SK-N-SH (cell line): Measurements from ENCODE around the gene INPP5A. TPM values are rescaled to one million over a fixed set of nuclear protein-coding genes. Genes with fewer than 3 reads are reported as not detected.

ENCODE experiments used
- CTCF ChIA-PET: fragments of 300-600, 350-600 bp; formaldehyde crosslinking; extraction: SDS; loops from one replicate; lab custom pipeline; 2021; lab: Yijun Ruan, JAX
- POLR2A ChIA-PET: fragments of 350-600 bp; sonication (Branson Sonifier 250); formaldehyde crosslinking; extraction: SDS; loops from one replicate; lab custom pipeline; 2020; ENCODE audit warnings: antibody characterized with exemption, inconsistent platforms; lab: Yijun Ruan, JAX
- DNase-seq: peaks from one replicate; pipeline ENCODE4 v3.0.0; 2012
- H2AFZ ChIP-seq: fragments of 200-600 bp; sonication (generic); 2 replicates; pipeline ENCODE4 v1.8.1; 2016; ENCODE audit warnings: antibody characterized with exemption, mild to moderate bottlenecking, low read depth
- H3F3A ChIP-seq: fragments of 200-600 bp; sonication (generic); replicated peaks from 2 replicates; pipeline ENCODE3; 2016; ENCODE audit warnings: antibody characterized with exemption, mild to moderate bottlenecking; ENCODE audit not compliant: insufficient read depth
- H3K27ac ChIP-seq, 2 experiments: fragments of 200-500 bp in 1 of 2; fragments of 200-600 bp in 1 of 2; sonication (Bioruptor generic) in 1 of 2; sonication (generic), shearing (Covaris generic) in 1 of 2; 2 replicates each; pipeline versions ENCODE4 v1.5.1 to v1.6.1; 2014 to 2016; ENCODE audit warnings: low read depth in 2 of 2, inconsistent platforms in 1 of 2, low read length in 1 of 2, mild to moderate bottlenecking in 1 of 2, mixed read lengths in 1 of 2
- H3K27me3 ChIP-seq: fragments of 200-600 bp; sonication (generic), shearing (Covaris generic); 2 replicates; pipeline ENCODE4 v1.6.1; 2016; ENCODE audit warnings: mixed run types; ENCODE audit not compliant: insufficient read depth
- H3K36me3 ChIP-seq, 2 experiments: fragments of 200-500 bp in 1 of 2; fragments of 200-600 bp in 1 of 2; sonication (Bioruptor generic) in 1 of 2; sonication (generic) in 1 of 2; replicated peaks in 1 of 2; 2 replicates each; pipeline versions ENCODE3 to v1.5.1; 2014 to 2016; ENCODE audit warnings: low read length in 1 of 2, mild to moderate bottlenecking in 1 of 2; ENCODE audit not compliant: insufficient read depth in 2 of 2, control insufficient read depth in 1 of 2
- H3K4me1 ChIP-seq, 2 experiments: fragments of 200-500 bp in 1 of 2; fragments of 200-600 bp in 1 of 2; sonication (Bioruptor generic) in 1 of 2; sonication (generic), shearing (Covaris generic) in 1 of 2; 2 replicates each; pipeline versions ENCODE4 v1.5.1 to v1.6.1; 2014 to 2016; ENCODE audit warnings: low read depth in 1 of 2, low read length in 1 of 2, mixed run types in 1 of 2; ENCODE audit not compliant: insufficient read depth in 2 of 2, control insufficient read depth in 1 of 2
- H3K4me2 ChIP-seq: fragments of 200-600 bp; sonication (generic), shearing (Covaris generic); 2 replicates; pipeline ENCODE4 v1.6.1; 2017; ENCODE audit warnings: mixed run types
- H3K4me3 ChIP-seq, 2 experiments: fragments of 200-500 bp in 1 of 2; fragments of 200-600 bp in 1 of 2; sonication (Bioruptor generic) in 1 of 2; sonication (generic), shearing (Covaris generic) in 1 of 2; 2 replicates each; pipeline versions ENCODE4 v1.5.1 to v1.8.1; 2014 to 2016; ENCODE audit warnings: low read depth in 2 of 2, inconsistent platforms in 1 of 2, low read length in 1 of 2, mild to moderate bottlenecking in 1 of 2, mixed read lengths in 1 of 2, moderate library complexity in 1 of 2
- H3K79me2 ChIP-seq: fragments of 200-600 bp; sonication (generic); 2 replicates; pipeline ENCODE4 v1.8.1; 2017; ENCODE audit warnings: mild to moderate bottlenecking; ENCODE audit not compliant: insufficient read depth
- H3K9ac ChIP-seq: fragments of 200-600 bp; sonication (generic); 2 replicates; pipeline ENCODE4 v1.6.1; 2017; ENCODE audit warnings: mixed run types
- H3K9me2 ChIP-seq: fragments of 200-600 bp; sonication (generic); 2 replicates; pipeline ENCODE4 v1.6.1; 2017; ENCODE audit warnings: mixed run types
- H3K9me3 ChIP-seq: fragments of 200-600 bp; sonication (generic); 2 replicates; pipeline ENCODE4 v1.6.1; 2017; ENCODE audit warnings: mixed run types, mild to moderate bottlenecking, moderate library complexity
- H4K20me1 ChIP-seq: fragments of 200-600 bp; sonication (generic); 2 replicates; pipeline ENCODE4 v1.6.1; 2017; ENCODE audit warnings: mild to moderate bottlenecking, mixed run types; ENCODE audit not compliant: insufficient read depth
- EZH2phosphoT487 ChIP-seq: fragments of 200-600 bp; sonication (generic); IDR thresholded peaks from 2 replicates; pipeline ENCODE4 v1.6.1; 2017; ENCODE audit warnings: low read depth, mixed run types, mild to moderate bottlenecking, antibody characterized with exemption, moderate library complexity, borderline replicate concordance
- FOXM1 ChIP-seq: IDR thresholded peaks from 2 replicates; pipeline ENCODE4 v1.4.0; 2012; ENCODE audit warnings: low read depth, mild to moderate bottlenecking
- GATA2 ChIP-seq: sonication (generic); formaldehyde crosslinking; IDR thresholded peaks from 2 replicates; pipeline ENCODE4 v1.5.0; 2020; ENCODE audit warnings: mild to moderate bottlenecking, missing genetic modification reagents
- JUND ChIP-seq: IDR thresholded peaks from 2 replicates; pipeline ENCODE4 v1.4.0; 2012
- MEF2A ChIP-seq: IDR thresholded peaks from 2 replicates; pipeline ENCODE4 v1.4.0; 2012; ENCODE audit warnings: low read depth, borderline replicate concordance
- MXI1 ChIP-seq: IDR thresholded peaks from 2 replicates; pipeline ENCODE4 v1.6.1; 2012; ENCODE audit warnings: mild to moderate bottlenecking, low read depth, low read length, improper control_type of control experiment
- NRF1 ChIP-seq: IDR thresholded peaks from 2 replicates; pipeline ENCODE4 v1.6.1; 2012; ENCODE audit warnings: low read depth, mild to moderate bottlenecking, low read length
- PBX3 ChIP-seq: IDR thresholded peaks from 2 replicates; pipeline ENCODE4; 2012
- RAD21 ChIP-seq: IDR thresholded peaks from 2 replicates; pipeline ENCODE4 v1.6.1; 2012; ENCODE audit warnings: mild to moderate bottlenecking, low read length
- RCOR1 ChIP-seq: fragments of 150-350 bp; IDR thresholded peaks from 2 replicates; pipeline ENCODE4 v1.6.1; 2017; ENCODE audit warnings: antibody characterized with exemption, low read length
- RFX5 ChIP-seq: IDR thresholded peaks from 2 replicates; pipeline ENCODE4 v1.6.1; 2012; ENCODE audit warnings: mild to moderate bottlenecking, improper control_type of control experiment, low read length
- RXRA ChIP-seq: IDR thresholded peaks from 2 replicates; pipeline ENCODE4 v1.4.0; 2012; ENCODE audit warnings: low read depth, mild to moderate bottlenecking, borderline replicate concordance
- TEAD4 ChIP-seq: IDR thresholded peaks from 2 replicates; pipeline ENCODE4 v1.4.0; 2012; ENCODE audit warnings: mild to moderate bottlenecking, borderline replicate concordance; ENCODE audit not compliant: insufficient read depth
- ZBTB33 ChIP-seq: IDR thresholded peaks from 2 replicates; pipeline ENCODE4 v1.4.0; 2012; ENCODE audit warnings: low read depth, borderline replicate concordance
- WGBS: methylation state at CpG from one replicate; pipeline ENCODE4 v1.1.6; 2017; ENCODE audit warnings: low lambda C conversion rate; 5-methylcytosine and 5-hydroxymethylcytosine counted together
- polyA plus RNA-seq, 3 experiments: library from polyadenylated mRNA; depleted of rRNA; stranded (reverse); fragments of >200 nt; gene quantifications; 2 replicates each; pipeline ENCODE4 v1.2.3, GENCODE V29; 2012
- TF ChIP-seq, protein P1 (sequence below): fragments of 200-600 bp; sonication (generic); IDR thresholded peaks from 2 replicates; pipeline ENCODE4 v1.6.1; 2017; ENCODE audit warnings: antibody characterized with exemption, mild to moderate bottlenecking, moderate library complexity
- TF ChIP-seq, protein P2 (sequence below): IDR thresholded peaks from 2 replicates; pipeline ENCODE4 v1.6.1; 2012; ENCODE audit warnings: mild to moderate bottlenecking, low read depth, low read length, moderate library complexity
- TF ChIP-seq, protein P3 (sequence below): fragments of 150-350 bp; IDR thresholded peaks from 2 replicates; pipeline ENCODE4 v1.6.1; 2017; ENCODE audit warnings: antibody characterized with exemption, low read length, low read depth, borderline replicate concordance

The INPP5A gene
- polyA plus RNA-seq, 1 of the 3 experiments (the other 2 are of a cell fraction) = 12.0 TPM

DNA sequence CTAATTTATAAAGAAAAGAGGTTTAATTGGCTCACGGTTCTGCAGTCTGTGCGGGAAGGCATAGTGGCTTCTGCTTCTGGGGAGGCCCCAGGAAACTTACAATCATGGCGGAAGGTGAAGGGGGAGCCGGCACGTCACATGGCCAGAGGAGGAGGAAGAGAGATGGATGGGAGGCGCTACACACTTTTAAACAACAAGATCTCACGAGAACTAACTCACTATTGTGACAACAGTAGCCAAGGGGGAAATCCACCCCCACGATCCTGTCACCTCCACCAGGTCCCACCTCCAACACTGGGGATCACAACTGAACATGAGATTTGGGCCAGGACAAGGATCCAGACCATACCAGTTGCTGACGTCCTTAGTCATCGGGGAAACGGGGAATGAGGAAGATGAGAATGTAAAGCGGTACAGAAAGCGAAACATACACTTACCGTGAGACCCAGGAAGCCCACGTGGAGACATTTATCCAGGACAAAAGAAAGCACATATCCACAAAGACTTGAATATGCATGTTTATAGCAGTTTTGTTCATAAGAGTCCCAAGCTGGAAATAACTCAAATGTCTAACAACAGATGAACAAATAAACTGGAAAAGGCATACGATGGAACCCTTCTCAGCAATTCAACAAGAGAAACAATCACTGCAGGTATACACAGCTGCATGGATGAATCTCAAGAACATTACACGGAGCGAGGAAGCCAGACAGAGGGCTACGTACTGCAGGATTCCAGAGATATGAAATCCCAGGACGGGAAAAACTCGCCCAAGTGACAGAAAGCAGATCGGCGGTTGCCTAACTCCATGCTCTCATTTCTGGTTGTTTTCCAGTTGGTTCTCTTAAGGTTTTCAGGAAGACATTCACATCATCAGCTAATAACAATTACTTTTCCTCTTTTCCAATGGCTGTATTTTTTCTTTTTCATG lies 26.2 kb upstream of the INPP5A start:
- Histone ChIP-seq H4K20me1 (no peaks in the 10 kb centered on the region), H2AFZ (no peak overlapping the region), H3K4me2 (no peak overlapping the region), H3F3A (no peaks in the 10 kb centered on the region), H3K27me3 (no peaks in the 10 kb centered on the region), H3K4me1 (peaks cover 3 to 10% of the 10 kb centered on the region in 2 experiments; a peak in 2 of 4 replicates), H3K9me2 (no peaks in the 10 kb centered on the region), H3K4me3 (no peak overlapping the region), H3K27ac (no peak overlapping the region), H3K79me2 (no peaks in the 10 kb centered on the region), H3K9me3 (0 out of 2 replicates have a peak, but pooled peaks cover 4% of the 10 kb centered on the region), H3K9ac (no peak overlapping the region), H3K36me3 (no peaks in the 10 kb centered on the region)
- ChIA-PET POLR2A (interaction anchor here (0.6 kb wide), 1 partner anchor 21 kb away, joined by 3 read pairs; no protein-coding TSS in a partner anchor), CTCF (interaction anchor here (1.1 kb wide), 1 partner anchor 24 kb away, joined by 3 read pairs; no protein-coding TSS in a partner anchor)
- TF ChIP-seq, protein P1, sequence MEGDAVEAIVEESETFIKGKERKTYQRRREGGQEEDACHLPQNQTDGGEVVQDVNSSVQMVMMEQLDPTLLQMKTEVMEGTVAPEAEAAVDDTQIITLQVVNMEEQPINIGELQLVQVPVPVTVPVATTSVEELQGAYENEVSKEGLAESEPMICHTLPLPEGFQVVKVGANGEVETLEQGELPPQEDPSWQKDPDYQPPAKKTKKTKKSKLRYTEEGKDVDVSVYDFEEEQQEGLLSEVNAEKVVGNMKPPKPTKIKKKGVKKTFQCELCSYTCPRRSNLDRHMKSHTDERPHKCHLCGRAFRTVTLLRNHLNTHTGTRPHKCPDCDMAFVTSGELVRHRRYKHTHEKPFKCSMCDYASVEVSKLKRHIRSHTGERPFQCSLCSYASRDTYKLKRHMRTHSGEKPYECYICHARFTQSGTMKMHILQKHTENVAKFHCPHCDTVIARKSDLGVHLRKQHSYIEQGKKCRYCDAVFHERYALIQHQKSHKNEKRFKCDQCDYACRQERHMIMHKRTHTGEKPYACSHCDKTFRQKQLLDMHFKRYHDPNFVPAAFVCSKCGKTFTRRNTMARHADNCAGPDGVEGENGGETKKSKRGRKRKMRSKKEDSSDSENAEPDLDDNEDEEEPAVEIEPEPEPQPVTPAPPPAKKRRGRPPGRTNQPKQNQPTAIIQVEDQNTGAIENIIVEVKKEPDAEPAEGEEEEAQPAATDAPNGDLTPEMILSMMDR = no peak
- no peak for TF ChIP-seq PBX3
- no peak for TF ChIP-seq RXRA
- TF ChIP-seq TEAD4 = no peak
- TF ChIP-seq GATA2 (CRISPR knock-in tag) = no peak
- no peak for TF ChIP-seq ZBTB33
- TF ChIP-seq RCOR1 = no peak
- no peak for TF ChIP-seq MEF2A
- TF ChIP-seq FOXM1 = no peak
- TF ChIP-seq RAD21 = no peak
- no peak for TF ChIP-seq EZH2phosphoT487
- no peak for TF ChIP-seq JUND
- TF ChIP-seq RFX5 = no peak
- TF ChIP-seq, protein P2, sequence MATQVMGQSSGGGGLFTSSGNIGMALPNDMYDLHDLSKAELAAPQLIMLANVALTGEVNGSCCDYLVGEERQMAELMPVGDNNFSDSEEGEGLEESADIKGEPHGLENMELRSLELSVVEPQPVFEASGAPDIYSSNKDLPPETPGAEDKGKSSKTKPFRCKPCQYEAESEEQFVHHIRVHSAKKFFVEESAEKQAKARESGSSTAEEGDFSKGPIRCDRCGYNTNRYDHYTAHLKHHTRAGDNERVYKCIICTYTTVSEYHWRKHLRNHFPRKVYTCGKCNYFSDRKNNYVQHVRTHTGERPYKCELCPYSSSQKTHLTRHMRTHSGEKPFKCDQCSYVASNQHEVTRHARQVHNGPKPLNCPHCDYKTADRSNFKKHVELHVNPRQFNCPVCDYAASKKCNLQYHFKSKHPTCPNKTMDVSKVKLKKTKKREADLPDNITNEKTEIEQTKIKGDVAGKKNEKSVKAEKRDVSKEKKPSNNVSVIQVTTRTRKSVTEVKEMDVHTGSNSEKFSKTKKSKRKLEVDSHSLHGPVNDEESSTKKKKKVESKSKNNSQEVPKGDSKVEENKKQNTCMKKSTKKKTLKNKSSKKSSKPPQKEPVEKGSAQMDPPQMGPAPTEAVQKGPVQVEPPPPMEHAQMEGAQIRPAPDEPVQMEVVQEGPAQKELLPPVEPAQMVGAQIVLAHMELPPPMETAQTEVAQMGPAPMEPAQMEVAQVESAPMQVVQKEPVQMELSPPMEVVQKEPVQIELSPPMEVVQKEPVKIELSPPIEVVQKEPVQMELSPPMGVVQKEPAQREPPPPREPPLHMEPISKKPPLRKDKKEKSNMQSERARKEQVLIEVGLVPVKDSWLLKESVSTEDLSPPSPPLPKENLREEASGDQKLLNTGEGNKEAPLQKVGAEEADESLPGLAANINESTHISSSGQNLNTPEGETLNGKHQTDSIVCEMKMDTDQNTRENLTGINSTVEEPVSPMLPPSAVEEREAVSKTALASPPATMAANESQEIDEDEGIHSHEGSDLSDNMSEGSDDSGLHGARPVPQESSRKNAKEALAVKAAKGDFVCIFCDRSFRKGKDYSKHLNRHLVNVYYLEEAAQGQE = no peak
- TF ChIP-seq MXI1 = no peak
- TF ChIP-seq, protein P3, sequence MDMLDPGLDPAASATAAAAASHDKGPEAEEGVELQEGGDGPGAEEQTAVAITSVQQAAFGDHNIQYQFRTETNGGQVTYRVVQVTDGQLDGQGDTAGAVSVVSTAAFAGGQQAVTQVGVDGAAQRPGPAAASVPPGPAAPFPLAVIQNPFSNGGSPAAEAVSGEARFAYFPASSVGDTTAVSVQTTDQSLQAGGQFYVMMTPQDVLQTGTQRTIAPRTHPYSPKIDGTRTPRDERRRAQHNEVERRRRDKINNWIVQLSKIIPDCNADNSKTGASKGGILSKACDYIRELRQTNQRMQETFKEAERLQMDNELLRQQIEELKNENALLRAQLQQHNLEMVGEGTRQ = no peak
- no peak for TF ChIP-seq NRF1
- no peak for DNase-seq
- 82% methylated on average over 23 of the region's 23 CpGs for WGBS
